GM18507 (cell line): Measurements from ENCODE around the gene TTC13.
A peak's percentile ranks its signal among the peaks of the same experiment; 100 is the strongest.

Source experiments
- DNase-seq: peaks from one replicate; pipeline ENCODE4 v3.0.0; 2011; ENCODE audit warnings: low read depth; ENCODE audit not compliant: insufficient read length; ENCODE audit errors: extremely low spot score
- FAIRE-seq: peaks from 2 replicates; lab custom pipeline; 2011; peaks lifted over from hg19 to GRCh38; lab: Jason Lieb, UNC

Gene TTC13

DNA sequence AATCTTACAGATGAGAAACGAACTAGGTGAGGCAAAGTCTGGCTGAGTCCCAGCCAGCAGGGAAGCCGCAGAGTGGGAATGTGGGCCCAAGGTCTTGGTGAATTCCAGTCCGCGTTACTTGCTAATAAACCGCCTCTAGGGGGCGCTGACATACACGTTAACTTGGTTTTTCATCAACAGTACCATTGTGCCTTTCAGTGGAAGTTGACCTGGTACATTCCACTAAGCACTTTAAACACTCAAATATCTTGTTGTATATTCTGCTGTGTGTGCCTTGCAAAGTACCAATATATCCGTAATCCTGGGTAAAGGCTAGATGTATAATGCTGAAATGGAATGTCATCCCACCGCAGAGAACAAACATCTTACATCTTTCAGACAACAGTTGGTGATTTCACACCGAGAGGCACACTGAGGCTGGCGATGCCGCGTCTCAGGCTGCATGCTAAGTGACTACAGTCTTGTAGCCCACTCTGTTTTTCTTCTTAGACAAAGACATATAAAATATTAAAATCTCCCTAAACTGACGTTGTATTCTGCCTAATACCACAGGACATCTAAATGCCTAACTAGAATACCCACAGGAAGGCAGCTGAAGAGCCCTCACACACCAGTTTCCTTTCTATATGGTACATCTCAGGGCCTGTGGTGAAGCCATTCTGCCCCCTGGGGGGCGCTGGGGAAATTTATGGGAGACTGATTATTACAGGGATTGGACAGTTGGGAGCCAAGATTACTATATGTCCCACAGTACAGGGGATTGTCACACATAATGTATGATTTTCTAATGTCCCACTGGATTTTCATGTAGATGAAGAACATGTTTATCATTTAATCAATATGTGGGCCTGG, 61.2 kb downstream of the TTC13 start:
- DNase-seq (peak; percentile 29), FAIRE-seq (peak; percentile 71)

DNA sequence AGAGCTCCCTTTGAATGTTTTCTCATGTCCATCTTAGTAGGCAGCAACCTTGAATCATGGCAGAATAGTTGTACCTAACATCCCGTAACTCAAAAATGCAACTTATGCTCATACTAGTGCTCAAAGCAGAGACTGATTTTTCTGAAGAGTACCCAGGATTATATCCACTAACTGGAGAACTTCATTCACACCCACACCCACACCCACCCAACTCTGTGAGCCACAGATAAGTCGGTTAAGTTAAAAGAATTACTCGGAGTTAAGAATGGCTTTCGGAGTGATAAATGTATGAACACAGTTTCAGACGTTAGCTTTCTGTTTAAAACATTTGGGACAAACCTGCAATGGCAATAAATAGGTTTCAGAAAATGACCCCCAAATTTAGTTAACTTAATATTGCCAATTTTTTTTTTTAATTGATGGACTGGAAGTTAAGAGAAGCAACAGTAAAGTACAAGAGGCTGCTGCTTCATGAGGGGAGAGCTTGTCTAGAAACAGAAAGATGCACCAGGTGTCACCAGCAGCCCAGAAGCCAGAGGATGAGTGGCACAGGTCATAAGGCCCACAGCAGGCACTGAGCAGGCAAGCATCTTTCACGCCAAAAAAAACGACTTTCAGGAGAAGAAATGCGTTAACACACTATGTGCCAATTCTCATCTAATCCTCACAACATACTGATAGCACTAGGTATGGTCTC, 61.9 kb downstream of the TTC13 start:
- FAIRE-seq: no peak
- DNase-seq: no peak

DNA sequence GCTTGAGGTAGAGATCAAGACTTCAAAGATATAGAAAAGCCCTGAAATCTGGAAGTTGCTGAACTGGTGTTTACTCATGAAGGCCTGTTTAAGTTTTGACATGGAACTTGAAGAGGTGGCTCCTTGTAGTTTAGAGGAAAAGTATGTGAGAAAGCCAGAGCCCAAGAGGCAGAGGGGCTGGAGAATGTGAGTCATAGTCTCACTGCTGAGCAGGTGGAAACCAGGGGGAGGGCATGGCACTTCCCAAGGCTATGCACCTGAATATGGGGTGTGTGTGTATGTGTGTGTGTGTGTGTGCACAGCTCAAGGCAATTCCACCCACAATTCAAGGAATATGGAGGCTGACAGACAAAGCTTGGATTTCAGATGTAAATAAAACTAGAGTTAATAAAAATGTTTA, 63.6 kb downstream of the TTC13 start:
- DNase-seq (no peak), FAIRE-seq (no peak)

DNA sequence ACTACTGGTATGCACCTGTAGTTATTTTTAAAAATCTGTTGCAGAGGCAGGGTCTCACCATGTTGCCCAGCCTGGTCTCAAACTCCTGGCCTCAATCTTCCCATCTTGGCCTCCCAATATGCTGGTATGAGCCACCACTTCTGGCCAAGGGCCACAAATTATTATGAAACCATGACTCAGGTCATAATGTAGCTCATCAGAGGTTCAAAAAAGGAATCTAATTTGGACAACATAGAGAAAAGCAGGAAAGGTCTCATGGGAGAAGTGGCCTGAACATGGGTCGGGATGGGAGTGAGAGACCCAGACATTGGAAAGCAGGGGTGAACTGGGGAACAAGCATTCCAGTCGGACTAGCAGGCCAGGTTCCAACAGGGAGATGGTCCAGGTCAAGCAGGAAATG, 65.2 kb downstream of the TTC13 start:
- no peak for DNase-seq
- no peak for FAIRE-seq

DNA sequence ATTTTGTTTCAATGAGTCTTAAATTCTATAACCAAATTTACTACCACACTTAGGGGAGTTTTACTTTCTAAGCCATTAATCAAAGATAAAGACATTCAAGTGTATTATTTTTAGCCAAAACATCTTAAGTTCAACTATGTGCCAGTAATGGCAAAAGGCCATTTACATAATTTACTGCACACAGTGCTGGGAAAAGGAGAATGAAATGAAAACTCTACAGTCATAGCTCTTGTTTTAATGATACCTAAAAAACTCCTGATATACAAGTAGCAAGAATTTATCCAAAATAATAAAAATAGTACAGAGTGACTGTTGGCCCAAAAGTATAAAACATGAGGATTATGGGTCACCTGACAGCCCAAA, 67.9 kb downstream of the TTC13 start:
- FAIRE-seq (no peak), DNase-seq (no peak)

DNA sequence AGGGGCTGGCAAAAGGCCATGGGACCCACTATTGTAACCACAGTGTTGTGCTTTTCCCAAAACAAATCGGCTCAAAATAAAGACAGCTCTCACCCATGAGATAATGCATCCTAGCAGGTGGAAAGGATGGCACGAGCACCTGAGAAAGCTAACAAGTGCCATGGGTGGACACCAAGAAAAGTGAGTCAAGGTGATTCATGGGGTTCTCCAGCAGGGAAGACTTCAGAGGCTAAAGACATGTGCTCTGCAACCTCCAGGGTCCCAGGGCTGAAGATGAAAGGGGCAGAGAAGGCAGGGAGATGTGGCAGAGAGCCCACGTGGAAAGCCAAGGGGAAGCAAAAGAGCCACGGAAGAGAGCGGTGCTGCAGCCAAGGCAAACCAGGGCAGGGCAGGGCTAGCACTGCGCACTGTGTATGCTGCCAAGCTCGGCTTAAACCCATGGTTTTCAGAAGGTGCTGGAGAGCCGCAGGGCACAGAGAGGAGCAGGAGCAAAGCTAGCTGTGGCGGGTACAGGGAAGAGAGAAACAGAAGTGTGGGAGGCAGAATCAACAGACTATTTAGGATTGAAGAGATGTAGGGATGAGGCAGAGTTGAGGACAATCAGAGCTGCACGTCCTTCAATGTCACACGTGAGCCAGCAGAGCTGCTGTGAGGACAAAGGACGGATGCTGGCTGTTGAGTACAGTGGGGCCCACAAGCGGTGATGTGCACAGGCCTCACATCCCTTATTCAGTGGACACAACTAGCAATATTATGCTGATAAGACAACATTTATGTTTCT, 68.5 kb downstream of the TTC13 start:
- DNase-seq: no peak
- FAIRE-seq: no peak

DNA sequence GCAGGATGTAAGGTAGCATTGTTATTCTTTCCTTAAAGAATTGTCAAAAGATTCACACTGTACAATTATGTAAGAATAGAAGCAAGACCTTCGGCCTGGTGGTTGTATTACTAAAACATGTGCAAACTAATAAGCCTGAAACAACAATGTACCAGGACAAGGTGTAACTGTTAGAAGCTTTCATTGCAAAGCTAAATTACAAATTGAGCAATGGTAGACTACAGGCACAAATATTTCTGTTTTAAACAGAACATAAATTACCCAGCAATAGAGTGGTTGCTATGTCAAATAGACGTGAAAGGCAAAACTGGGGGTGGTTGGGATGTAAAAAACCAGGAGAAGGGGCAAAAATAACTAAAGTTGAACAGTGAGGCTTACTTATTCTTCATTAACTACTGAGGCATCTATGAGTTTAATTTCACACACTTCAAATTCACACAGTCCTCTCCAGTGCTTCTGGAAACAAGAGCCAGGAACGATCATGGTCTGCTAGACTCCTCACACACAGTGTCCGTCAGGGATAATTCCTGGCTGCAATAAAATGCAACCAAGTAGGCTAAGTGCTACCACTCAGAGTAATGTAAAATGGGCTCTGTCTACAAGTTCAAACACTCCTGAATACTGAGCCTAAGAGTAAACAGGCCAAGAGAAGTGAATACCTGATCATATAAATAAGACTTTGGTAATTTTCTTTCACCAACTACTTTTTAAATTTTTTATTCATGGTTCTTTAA, 71.0 kb downstream of the TTC13 start:
- FAIRE-seq: no peak

DNA sequence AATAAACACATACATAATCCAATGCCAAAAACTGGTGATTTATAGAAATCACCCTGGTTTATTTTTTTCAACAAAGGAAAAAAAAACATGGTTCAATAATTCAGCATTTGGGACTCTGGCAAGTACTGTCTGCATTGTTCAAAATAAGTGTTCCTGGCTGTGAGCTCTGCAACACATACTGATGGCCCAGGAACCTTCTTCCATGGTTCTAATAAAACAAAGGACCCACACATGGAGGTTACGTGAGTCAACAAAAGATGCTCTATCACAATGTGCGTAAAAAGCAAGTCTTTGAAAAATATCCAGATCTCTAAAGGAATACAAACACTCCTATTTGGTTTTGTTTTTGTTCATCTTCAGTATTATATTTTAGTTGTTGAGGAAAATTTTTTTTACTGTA, 72.4 kb downstream of the TTC13 start:
- FAIRE-seq (no peak), DNase-seq (no peak)

More for the DNA sequence above, 71.0 kb downstream of the TTC13 start:
- DNase-seq: no peak

DNA sequence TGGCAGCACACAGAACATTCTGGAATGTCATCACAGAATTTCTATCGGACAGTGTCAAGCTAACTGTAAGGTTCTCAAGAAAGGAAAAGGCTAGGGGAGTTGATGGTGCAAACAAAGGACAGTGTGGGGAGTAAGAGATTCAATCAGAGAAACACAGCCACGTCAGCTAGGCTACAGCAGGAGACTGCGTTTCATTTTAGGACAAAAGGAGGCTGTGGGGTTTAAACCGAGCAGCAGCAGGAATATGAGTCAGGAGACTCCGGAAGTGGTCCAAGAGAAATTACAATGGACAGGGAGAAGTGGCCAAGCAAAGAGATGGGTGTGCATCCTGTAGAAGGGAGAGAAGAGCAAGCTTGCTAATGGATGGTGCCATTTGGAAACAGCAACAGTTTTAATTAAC, 72.9 kb downstream of the TTC13 start:
- FAIRE-seq: no peak

DNA sequence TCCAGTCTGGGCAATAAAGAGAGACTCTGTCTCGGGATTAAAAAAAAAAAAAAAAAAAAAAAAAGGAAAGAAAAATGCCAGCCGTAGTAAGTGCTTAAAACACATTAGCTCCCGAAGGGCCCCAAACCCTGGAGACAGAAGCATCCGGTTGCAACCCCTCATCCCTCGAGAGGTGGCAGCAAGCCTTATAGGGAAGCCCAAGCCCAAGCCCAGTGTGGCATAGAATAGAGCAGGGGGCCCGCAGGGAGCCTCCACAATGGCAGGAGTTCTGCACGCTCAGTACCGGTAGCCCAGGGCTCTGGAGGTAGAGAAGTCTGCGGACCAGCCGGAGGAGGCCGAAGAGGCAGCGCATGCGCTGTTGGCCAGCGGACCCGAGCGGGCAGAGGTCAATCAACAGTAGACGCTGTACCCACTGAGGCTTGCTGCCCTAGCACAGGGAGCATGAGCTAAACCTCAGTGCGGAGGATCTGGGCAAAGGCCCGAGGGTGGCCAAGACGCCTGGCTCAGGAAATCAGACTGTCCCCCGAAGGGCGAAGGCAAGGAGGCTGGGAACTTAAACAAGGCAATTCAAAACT, 76.2 kb downstream of the TTC13 start:
- DNase-seq (no peak), FAIRE-seq (peak; percentile 74)

More for the DNA sequence above, 72.9 kb downstream of the TTC13 start:
- DNase-seq: no peak

DNA sequence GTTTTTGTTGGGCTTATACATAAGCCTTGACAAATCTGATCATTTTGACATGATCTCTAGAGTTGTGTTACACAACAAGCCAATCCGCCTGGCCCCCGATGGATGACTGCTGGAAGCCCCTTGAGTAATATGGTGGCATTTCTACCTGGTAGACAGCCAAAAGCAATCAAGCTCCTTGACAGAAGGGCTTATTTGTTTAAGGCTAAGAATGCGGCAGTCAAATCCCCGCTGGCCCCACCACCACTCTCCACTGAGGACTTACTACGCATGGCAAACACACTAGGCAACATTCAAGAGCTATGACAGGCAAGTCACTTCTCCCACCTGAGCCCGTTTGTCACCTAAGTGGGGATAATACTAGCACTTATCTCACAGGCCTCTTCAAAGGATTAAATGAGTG, 77.0 kb downstream of the TTC13 start:
- DNase-seq (no peak), FAIRE-seq (no peak)

DNA sequence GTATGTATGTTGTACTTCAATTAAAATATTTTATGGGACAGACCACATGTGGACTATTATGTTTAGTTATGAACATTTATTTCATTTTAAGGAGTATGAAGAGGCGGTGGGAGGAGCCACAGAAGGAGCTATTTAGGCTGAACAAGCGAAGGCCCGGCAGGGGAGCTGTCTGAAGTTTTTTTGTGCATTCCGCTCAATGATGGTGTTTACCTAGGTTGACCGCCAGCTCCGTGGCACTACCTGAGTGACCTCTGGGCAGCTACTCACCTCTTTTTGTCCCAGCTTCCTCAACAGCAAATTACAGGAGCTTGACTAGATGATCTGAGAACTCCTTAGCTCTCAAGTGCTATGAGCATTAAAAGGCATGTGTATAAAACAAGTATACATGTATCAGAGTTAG, 77.7 kb downstream of the TTC13 start:
- DNase-seq (no peak), FAIRE-seq (no peak)

DNA sequence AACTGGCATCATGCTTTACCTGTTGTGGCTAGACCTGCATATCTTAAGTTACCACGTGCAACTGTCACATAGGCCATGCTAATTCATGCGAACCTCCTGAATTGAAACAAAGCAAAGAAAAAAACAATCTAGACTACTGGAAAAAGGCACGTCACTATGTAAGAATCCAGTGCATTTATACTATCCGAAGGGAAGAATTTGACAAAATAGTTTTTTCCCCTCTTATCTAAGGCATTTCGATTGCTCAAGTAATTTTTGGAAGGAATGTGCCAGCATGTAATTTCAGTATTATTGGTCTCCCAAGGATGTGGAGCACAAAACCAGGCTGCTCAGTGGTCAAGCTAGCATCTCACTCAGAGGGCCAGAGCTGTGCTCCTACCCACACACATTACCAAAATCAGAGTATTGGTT, 78.8 kb downstream of the TTC13 start:
- no peak for DNase-seq
- FAIRE-seq: no peak

DNA sequence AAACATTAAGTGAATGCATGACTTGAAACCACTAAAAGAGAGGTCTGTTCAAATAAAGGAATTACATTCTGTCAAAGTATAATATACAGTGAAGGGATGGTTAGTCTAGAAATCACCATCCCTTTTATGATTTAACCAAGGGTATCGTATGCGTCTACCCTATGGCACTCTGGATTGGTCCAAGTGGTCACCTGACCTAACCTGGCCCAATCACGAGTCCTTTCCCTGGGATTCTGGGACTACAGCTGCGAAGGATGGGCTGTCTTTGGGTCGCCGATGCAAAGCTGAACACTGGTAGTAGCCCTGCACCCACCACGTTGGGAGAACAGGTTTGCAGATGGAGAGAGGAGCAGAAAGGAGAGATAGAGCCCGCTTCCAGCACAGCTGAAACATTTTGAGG, 79.9 kb downstream of the TTC13 start:
- FAIRE-seq: no peak
- DNase-seq: no peak

DNA sequence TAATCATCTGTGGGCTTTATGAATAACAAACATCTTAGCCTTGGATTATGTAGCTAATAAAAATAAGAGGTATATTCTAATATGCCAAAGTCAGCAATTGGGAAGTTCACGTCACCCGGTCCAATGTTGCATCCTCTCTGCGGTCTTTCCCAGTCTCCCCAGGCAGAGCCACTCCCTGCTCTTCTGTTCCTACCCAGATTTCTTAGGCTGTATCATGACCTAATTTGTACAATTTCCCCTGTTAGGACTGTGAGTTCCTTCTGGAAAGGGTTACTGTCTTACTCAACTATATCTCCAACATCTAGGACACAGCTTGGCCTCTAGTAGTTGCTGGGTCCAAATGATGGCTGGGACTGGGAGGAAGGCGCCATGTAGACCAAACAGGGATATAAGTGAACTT, 80.5 kb downstream of the TTC13 start:
- no peak for DNase-seq
- FAIRE-seq: no peak

DNA sequence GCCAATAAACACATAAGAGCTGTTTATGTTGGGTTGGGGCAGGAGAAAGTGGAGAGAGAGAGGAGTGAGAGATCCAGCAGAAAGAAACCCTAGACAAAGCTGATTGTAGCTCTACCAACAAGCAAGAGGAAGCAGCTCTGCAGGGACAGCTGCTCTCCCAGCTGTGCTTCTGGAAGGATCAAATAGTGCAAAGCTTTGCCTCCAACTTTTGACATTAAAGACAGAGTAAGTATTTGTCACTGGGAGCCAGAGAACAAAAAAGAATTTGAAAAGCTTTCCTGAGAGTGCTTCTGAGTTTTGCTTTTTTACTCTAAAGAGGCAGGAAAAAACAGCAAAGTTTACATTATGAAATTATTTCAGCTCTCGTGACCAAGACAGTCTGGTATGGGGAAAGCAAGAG, 81.9 kb downstream of the TTC13 start:
- DNase-seq (no peak), FAIRE-seq (no peak)

DNA sequence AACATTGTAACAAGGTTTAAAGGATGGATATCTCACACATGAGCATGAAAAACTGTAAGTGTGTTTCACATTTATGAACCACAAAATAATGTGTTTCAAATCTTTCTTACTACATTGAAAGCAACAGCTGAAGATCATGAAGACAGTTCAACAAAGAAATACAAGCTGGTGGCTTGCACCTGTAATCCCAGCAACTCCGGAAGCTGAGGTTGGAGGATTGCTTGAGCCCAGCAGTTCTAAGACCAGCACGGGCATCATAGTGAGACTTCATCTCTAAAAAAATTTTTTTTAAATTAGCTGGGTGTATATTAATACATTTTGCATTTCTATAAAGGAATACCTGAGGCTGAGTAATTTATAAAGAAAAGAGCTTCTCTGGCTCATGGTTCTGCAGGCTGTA, 83.2 kb downstream of the TTC13 start:
- FAIRE-seq (no peak), DNase-seq (no peak)

DNA sequence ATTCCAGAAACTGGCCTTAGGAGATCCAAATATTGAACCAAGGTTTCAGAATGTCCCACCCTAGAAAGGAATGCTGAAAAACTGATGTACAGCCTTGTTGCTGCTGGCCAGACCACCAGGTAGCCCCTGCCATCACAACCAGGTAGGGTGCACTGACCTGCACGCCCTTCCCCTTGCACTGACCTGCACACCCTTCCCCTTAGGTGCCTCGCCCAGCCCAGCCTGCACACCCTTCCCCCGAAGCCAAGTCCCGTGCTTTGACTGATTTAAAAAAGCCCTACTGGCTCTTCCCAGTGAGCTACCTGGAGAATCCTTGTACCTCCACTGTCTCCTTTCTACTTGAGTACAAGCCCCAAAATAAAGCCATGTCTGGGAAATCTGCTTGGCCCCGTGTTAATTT, 84.0 kb downstream of the TTC13 start:
- DNase-seq (no peak), FAIRE-seq (no peak)

DNA sequence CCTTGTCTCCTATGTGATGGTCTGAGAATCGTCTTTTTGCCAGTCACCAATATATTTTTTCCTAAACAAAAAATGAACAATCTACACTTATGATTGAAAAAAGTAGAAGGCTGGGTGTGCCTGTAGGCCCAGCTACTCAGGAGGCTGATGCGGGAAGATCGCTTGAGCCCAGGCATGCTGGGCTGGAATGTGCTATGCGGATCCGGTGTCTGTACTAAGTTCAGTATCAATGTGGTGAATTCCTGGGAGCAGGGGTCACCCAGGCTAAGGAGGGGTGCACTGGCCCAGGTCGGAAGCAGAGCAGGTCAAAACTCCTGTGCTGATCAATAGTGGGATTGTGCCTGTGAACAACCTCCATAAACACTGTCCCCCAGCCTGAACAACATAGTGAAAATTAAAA, 84.6 kb downstream of the TTC13 start:
- DNase-seq (no peak), FAIRE-seq (no peak)
